Stimulated activated CD4-positive, alpha-beta T cell treated with anti-CD3 and anti-CD28 coated beads, Interleukin-4, amount 100 ng/mL, for 4 hours (primary cell): ENCODE results near the gene UBE2H.
"Not testable (repeated sequence)": the region's sequence is repeated elsewhere in the genome, so short reads cannot be mapped to it uniquely, and the experiment has no call there.

Experiments used
- DNase-seq, 2 experiments: peaks; one replicate each; pipeline ENCODE4 v3.0.0-alpha.2; 2020

UBE2H gene

DNA sequence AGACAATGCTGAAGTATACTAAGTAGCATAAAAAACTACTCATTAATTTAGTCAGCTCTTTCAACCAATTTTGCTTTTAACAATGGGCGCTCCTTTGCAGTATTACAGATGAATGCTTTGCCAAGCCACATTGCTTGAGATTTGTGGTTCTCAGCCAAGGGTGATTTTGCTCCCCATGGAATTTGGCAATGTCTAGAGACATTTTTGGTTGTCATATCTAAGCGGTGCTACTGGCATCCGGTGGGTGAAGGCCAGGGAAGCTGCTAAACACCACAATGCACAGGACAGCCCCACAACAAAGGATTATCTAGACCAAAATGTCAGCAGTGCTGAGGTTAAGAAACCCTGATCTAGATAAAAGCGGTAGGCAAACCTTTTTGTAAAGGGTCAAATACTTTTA, 112.0 kb downstream of the UBE2H start:
- no peak for DNase-seq

DNA sequence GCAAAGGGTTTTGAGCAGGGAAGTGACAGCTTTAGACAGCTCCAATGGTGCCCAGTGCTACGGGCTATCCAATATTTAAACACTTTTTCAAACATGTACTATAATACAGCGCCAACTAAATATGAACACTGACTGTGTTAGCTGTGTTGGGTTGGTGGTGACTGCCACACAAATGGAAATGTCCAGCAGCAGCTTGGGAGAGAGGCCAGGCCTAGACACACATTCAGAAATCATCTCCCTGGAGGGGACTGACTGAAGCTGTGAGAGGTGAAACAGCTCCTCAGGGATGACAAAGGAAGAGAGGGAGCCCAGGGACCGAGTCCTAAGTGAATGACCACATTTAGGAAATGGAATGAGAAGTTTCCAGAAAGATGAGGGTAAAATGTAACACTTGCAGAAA, 115.8 kb downstream of the UBE2H start:
- DNase-seq = no peak

DNA sequence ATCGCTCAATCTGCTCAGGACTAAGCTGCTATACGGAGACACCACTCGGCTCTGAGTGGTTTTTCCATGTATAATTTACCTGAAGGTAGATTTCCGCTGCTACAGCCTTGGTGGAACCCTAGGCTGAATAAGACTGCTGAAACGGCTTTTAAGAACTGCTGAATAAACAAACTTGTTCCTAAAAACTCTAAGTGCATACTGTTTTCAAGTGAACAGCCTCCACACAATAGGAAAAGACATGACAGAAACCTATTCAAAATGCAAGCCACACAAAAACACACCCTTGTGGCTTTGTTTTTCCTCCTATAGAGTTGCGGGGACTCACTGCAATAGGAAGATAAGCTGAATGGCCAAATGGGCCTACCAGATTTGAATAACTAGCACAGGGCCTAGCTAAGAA, 117.2 kb downstream of the UBE2H start:
- DNase-seq = no peak

DNA sequence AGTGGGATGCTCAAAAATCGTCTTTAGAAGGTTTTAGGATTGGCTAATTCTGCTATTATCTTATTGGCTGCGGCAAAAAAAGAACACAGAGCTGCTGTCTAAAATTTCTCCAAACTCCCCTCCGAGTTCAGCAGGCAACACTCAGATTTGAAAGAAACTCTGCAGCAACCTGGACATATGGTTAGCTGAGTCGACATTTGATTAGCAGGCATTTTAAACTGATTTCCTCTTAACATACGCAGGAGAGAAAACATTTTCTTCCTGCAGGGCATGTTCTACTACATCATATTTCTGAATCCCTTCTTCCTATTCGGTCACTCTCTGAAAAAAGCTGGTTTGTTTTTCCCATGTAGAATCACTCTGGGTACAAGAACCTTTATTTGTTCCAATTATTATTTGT, 119.4 kb downstream of the UBE2H start:
- not testable (repeated sequence) for DNase-seq

DNA sequence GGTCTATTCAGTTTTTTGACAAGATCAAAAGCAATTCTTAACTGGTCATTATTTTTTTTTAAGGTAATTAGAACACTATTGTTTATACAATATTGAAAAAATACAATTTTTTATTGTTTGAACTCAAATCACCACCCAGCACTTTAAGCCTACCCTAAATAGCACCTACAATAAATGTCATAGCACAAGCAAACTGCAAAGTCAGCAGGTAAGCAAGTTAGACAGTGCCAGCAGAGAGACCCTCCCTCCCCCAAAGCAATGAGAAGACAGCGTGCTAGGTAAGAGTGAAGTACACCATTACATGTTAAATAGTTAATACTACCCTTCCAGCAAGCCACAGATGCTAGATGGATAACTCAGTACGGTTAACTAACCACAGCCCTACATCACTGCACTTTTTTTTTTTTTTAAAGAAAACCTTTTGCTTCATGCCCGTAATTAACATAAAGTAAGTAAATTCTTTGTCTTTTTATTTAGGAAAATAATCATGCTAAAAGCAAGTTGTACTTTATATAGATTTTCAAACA, 120.0 kb downstream of the UBE2H start:
- no peak for DNase-seq

DNA sequence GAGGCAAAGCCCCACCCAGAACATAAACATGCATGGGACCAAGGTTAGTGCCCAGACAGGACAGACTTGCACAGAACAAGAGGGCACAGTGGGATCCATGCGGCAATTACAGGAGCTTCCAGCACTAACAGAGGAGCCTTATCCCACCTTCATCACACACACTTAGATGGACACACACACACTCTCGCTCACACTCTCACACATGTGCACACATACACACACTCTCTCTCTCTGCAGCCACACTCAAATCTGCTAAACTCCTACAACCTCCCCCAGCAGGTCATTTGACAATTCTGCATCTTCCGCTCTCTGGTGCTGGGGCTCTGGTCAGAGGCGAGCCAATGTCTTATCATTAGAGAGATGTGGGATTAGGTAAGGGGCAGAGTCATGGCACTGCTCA, 120.5 kb downstream of the UBE2H start:
- DNase-seq = no peak

DNA sequence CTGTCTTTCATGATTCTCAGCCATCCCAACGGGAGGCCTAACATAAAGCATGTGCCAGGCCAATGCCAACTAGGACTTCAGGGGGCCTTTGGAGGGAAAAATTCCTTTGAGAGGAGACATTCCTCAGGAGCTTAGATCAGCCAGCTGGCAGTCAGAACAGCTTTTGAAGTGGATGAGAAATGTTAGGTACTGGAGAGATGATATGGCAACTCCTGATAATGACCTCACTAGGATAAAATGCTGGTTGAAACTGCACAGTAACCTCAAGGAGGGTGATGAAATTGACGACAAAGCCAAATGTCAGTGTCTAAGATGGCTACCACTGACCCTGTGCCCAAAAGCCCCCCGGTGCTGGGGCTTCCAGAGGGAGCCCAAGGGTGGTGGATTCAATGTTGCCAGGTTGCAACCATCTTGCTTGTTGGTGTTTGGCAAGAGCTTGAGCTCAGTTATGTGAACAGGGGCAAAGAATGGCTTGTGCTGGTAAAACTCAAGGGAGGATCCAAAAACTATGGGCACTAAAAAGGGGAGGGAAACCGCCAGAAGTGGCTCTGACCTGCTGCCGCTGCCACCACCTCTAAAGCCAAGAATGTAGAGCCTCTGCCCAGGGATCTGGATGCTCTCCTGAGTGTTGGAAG, 121.2 kb downstream of the UBE2H start:
- DNase-seq = no peak

DNA sequence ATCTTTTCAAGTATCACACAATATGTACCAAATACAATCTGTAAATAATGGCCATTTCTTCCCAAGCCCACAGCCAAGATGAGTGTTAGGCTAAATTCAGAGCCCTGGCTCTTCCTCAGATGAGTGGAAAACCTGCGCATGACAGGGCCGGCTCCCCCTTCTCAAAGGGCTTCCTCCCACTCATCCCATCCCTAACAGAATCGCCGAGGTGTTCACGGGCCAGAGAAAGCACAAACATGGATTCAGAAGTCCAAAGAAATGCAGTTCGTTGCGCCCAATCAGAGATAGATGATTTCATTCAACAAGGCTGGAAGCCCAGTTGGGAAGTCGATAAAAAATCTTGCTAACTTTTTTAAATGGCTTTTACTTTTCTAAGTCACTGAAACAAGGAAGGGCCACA, 121.8 kb downstream of the UBE2H start:
- DNase-seq = no peak

DNA sequence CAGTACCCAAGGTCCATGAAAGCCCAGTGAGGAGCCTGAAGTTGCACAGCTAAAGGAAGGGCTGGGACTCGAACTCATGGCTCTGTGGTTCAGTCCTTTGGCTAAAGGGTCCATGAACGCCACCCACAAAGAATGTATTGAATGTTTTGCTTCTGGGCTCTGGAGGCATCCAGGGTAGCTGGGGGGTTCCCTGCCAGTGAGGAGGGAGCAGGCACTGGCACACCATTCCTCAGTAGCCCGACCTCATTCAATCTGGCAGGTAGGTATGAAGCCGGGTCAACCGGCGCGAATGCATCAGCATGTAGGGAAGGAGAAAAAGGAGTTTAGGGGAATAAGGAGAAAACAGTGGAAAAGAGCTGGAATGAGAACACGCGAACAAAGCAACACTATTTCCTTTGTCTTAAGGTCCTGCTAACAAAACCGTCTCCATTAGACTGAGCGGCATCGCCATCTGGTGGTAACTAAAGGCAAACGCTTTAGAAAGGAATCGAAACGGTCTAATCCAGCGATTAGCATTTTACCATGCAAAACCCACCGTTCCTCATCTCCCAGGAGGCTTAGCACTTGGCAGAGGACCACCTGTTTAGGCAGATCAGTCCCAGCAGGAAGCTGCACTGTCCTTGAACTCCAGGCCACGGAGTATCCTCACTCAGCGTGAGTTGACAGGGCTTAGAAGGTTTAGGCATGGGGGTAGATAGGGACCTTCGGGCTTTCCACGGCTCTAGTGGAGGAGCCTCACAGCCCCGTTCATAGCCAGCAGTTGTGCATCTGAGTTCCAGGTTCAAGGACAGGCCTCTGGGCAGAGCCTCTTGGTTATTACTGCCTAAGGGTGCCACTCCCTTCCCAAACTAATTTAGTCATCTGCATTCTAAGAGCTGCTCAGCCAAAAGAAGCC, 122.8 kb downstream of the UBE2H start:
- DNase-seq = peak; percentile 37 to 43

DNA sequence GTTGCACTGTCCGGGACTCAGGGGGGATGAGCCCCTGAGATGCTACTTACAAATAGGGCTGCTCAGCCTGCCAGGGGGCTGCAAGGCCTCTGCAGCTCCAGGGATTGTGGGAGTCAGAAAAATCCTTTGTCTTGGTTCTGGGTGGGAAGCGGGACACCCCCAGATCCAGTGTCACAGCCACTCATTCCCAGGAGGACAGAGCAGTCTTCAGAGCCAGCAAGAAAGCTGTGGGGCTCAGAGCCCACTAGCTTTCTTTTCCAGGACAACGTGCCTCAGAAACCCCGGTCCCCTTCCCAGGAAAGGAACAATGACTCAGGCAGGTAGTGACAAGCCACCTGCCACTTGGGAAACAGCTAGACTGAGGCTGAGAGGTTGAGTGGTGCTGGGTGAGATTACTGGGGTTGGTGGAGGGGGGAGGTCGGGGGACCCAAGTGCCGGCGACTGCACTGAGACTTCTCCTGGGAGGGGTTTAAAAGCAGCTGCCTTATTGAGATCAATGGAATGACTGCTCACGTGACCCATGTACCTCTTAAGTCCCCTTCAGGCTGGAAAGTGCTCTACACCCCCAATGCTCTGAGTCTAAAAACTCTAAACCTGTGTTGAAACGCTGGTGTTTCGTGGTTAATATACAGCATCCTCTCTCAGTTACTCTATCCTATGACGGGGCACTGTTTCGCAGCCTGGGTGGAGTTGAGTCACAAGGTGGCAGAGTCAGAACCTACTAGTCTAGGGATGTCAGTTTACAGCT, 123.6 kb downstream of the UBE2H start:
- DNase-seq = no peak

DNA sequence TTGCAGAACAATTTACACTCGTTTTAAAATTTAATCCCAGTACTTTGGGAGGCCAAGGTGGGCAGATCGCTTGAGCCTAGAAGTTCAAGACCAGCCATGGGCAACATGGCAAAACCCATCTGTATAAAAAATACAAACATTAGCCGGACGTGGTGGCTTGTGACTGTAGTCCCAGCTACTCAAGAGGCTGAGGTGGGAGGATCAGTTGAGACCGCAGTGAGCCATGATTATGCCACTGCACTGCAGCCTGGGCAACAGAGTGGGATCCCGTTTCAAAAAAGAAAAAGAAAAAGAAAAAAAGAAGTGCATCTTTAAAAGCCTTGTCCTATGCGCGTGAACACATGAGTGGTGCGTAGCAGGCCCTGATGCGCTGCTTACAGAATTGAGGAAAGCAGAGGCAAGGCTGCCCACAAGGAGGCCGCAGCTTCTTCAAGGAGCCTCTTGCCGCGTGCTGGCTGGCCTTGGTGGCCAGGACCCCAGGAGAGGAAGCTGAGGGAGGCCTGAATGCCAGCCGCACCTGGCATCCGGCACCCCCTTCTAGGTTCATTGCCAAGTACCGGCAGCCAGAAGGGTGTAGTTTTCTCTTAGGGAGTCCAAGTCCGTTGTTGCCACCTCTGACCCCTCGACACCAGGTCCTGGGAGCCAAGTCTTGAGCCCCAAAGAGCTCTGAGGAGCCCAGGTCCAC, 124.5 kb downstream of the UBE2H start:
- DNase-seq = no peak

DNA sequence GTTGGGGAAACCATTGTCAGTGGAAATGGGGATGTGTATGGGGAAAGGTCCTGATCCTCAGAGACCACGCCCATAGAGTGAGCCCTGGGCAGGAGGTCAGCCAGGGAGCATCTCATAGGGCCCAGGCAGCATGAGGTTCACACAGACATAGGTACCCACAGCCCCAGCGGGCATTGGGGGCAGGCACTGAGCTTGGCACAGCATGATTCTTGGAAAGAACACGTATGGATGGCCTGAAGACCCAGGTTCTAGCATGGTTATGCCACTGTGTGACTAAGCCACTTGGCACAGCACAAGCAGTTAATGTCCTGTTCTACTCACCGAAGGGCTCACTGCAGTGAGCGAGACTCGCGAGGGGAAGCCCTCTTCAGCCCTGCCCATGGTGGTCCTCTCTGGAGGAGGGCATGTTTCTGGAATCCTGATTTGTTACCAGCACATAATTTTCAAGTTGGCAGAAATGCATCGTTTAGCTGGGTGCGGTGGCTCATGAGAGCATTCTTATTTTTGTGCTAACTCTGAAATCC, 125.2 kb downstream of the UBE2H start:
- DNase-seq = no peak

DNA sequence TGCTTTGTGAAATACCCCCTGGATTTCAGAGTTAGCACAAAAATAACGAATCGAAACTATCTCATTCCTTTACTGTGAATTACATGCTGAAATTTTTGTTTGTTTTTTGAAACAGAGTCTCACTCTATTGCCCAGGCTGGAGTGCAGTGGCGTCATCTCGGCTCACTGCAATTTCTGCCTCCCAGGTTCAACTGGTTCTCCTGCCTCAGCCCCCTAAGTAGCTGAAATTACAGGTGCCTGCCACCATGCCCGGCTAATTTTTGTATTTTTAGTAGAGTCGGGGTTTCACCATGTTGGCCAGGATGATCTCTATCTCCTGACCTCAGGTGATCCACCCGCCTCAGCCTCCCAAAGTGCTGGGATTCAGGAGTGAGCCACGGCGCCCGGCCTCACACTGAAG, 125.9 kb downstream of the UBE2H start:
- DNase-seq = not testable (repeated sequence)

DNA sequence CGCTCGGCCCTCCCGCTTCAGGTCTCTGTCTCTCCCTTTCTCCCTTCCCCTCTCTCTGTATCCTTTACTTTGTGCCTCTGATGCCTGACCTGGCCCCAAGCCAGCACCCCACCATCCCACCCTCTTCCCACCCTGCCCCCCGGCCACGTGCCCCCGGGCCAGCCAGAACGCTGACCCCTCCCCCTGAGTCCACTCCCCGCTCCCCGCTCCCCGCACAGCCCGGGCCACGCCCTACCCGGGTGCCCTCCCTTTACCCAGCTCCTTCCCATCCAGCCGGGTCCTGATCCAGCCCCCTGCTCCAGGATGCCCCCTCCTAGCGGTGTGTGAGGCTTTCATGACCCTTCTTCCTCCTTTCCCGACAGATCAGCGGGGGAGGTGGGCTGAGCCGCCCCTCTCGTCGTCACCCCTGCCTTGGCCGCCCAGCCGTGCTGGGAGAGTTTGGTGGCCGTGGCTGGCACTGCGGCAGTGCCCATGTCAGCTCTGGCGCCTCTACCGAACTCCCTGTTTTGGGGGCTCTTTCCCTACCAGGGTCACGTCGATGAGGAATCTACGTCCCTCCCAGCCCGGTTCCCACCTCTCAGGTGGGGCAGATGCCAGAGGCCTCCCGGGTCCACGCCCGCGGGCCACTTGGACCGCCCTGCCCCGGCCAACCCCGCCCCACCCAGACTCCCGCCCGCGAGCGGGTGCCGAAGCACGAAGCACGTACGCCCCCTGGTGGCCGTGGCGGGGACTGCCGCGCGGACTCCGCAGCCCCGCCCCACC, 127.4 kb downstream of the UBE2H start:
- peak; percentile 75 to 95 for DNase-seq

DNA sequence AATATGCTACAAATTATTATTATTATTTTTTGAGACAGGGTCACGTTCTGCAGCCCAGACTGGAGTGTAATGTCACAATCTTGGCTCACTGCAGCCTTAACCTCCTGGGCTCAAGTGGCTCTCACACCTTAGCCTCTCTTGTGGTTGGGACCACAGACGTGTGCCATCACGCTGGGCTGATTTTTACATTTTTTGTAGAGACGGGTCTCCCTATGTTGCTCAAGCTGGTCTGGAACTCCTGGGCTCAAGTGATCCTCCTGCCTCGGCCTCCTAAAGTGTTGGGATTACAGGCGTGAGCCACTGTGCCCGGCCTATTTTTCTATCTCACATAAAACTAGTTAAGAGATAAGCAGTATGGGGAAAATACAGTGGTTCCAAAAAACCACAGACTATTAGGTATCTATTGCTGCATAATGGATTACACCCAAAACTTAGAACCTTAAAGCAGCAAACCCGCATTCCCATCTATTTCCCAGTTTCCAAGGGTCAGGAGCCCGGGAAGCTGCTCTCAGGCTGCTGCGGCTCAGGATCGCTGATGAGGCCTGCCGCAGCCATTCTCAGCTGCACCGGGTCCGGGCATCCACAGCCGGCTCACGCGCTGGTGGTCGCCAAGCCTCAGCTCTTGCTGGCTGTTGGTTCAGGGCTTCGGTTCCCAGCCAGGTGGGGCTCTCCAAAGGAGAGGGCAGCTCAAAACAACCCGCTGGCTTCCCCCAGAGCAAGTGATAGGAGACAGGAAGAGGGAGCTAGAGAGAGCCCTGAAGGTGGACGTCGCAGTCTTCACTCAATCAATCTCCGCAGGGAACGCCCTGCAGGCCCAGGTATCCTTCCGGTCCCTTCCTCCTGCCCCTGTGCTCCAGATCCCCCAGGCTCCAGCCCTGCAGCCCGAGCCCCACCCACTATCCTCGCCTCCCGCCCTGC, 128.2 kb downstream of the UBE2H start:
- DNase-seq = no peak

DNA sequence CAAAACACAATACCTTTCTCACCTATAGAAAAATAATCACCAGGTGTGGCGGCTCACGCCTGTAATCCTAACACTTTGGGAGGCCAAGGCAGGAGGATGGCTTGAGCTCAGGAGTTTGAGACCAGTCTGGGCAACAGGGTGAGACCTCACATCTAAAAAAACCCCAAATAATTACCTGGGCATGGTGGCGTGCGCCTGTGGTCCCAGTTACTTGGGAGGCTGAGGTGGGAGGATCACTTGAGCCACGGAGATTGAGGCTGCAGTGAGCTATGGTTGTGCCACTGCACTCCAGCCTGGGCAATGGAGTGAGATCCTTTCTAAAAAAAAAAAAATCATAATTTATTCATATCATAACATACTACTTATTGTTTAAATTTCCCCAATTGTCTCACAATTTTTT, 129.6 kb downstream of the UBE2H start:
- not testable (repeated sequence) for DNase-seq

DNA sequence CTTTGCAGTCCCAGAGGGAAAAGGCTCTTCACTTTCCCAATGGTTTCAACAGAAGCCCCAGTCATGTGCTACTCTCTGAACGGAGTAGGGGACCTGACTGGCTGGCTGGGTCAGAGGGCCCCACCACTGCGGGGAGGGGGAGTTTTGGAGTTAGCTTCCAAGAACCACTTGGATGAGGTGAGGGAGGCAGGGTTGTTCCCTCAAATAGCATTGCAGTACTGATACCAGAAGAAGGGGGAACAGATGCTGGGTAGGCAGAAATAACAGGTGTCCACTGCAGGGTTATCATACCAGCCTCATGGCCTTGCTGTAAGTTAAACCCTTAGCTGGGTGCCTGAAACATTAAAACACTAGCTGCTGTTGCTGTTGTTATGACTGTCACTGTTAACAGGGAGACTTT, 131.3 kb downstream of the UBE2H start:
- DNase-seq = no peak

DNA sequence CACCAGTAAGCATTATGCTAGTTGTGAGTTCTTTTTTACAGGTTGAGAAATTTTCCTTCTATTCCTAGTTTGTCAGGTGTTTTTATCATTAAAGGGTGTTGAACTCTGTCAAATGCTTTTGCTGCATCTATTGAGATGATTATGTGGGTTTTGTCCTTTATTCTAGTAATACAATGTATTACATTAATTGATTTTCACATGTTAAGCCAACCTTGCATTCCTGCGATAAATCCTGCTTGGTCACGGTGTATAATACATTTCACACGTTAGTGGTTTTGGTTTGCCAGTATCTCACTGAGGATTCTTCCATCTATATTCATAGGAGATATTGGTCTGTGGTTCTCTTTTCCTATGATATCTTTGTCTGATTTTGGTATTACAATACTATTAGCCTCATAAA, 136.0 kb downstream of the UBE2H start:
- DNase-seq = no peak

DNA sequence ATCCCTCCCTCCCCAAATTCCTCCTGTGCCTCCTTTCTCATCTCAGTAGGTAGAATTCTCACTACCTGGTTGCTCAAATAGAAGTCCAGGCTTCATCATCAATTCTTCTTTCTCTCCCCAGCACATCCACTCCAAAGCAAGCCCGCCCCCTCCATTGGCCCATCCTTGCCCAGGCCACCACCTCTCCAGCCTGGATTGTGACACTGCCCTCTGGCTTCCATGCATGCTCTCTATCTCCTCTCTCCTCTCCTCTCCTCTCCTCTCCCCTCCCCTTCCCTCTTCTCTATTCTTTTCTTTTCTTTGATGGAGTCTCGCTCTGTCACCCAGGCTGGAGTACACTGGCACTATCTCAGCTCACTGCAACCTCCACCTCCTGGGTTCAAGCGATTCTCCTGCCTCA, 144.9 kb downstream of the UBE2H start:
- DNase-seq = no peak

DNA sequence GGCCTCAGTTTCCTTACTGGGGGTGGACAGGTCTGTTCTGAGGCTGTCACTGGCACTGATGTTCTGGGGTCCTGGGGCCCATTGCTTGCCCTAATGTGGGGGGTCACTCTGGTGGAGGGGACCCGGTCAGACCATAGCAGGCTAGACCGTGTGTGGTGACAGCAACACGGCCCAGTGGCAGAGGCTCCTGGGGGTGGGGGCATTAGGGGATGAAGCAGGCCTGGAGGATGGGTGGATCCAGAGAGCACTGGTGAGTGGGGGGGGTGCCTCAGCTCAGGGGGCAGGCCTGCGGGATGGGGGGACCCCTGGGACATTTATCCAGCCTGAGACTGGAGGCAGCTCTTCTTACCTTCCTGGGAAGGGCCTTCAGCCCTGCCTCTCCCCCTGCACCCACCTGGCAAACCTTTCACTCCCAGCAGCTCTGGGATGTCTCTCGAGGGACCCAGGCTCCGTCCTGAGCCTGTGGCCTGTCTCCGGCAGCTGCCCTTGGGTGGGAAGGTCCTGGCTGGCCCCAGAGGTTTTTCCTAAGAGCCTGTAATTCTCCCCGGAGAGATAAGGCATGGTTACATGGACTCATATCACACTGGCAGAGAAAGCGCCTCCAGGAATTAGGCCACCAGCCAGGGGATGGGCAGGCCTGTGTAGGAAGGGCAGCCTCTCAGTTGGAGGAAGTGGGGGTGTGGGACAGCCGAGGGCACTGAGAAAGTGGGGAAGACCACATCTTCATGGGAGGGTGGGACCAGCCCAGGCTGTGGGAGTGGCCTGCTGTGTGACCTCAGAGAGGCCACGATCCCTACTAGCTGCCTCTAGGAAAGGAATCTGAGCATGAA, 147.7 kb downstream of the UBE2H start:
- DNase-seq = no peak
